Neural cell (in vitro differentiated cells): ENCODE results near the gene RAB22A. TPM values are rescaled to one million over a fixed set of nuclear protein-coding genes. Genes with fewer than 3 reads are reported as not detected.

ENCODE experiments used
- H2AFZ ChIP-seq: fragments of 200-600, 300-800 bp; sonication (generic), shearing (Covaris generic); 2 replicates; pipeline ENCODE4 v1.6.0; 2014; ENCODE audit warnings: low read depth, mild to moderate bottlenecking, antibody characterized with exemption, low read length, moderate library complexity
- H3F3A ChIP-seq: fragments of 200-600 bp; shearing (Covaris generic); 2 replicates; pipeline ENCODE4 v1.6.1; 2016; ENCODE audit warnings: mild to moderate bottlenecking, moderate library complexity, mixed read lengths, antibody characterized with exemption, low read length; ENCODE audit not compliant: insufficient read depth, poor library complexity, severe bottlenecking
- H3K27ac ChIP-seq: fragments of 200-600, 300-800 bp; sonication (generic), shearing (Covaris generic); 2 replicates; pipeline ENCODE4 v1.5.1; 2014; ENCODE audit warnings: mild to moderate bottlenecking, low read length, moderate library complexity
- H3K27me3 ChIP-seq: fragments of 300-800, 200-600 bp; sonication (generic), shearing (Covaris generic); 2 replicates; pipeline ENCODE4 v1.6.0; 2014; ENCODE audit warnings: mild to moderate bottlenecking, low read depth, low read length, moderate library complexity; ENCODE audit not compliant: insufficient read depth
- H3K36me3 ChIP-seq: fragments of 300-800, 200-600 bp; sonication (generic), shearing (Covaris generic); 2 replicates; pipeline ENCODE4 v1.5.1; 2014; ENCODE audit warnings: mild to moderate bottlenecking, antibody characterized with exemption, low read length, moderate library complexity; ENCODE audit not compliant: insufficient read depth
- H3K4me2 ChIP-seq: fragments of 300-800, 200-600 bp; sonication (generic), shearing (Covaris generic); 2 replicates; pipeline ENCODE4 v1.6.0; 2014; ENCODE audit warnings: mild to moderate bottlenecking, low read length
- H3K4me3 ChIP-seq: fragments of 300-800, 200-600 bp; sonication (generic), shearing (Covaris generic); 2 replicates; pipeline ENCODE4 v1.5.1; 2014; ENCODE audit warnings: mild to moderate bottlenecking, low read length, moderate library complexity
- H3K79me2 ChIP-seq: fragments of 200-600 bp; shearing (Covaris generic); replicated peaks from 2 replicates; pipeline ENCODE4 v1.6.0; 2014; ENCODE audit warnings: mild to moderate bottlenecking, low read length, moderate library complexity; ENCODE audit not compliant: insufficient read depth
- H3K9ac ChIP-seq: fragments of 300-800, 200-600 bp; sonication (generic), shearing (Covaris generic); 2 replicates; pipeline ENCODE4 v1.6.1; 2016; ENCODE audit warnings: mild to moderate bottlenecking, low read length, mixed read lengths
- H3K9me2 ChIP-seq: fragments of 200-600 bp; shearing (Covaris generic); 2 replicates; pipeline ENCODE4 v1.6.1; 2016; ENCODE audit warnings: mild to moderate bottlenecking, low read length, mixed read lengths; ENCODE audit not compliant: insufficient read depth
- H3K9me3 ChIP-seq: fragments of 200-600, 300-800 bp; sonication (generic), shearing (Covaris generic); 2 replicates; pipeline ENCODE4 v1.6.1; 2016; ENCODE audit warnings: mild to moderate bottlenecking, mixed run types, low read length, moderate library complexity, mixed read lengths
- H4K20me1 ChIP-seq: fragments of 200-600 bp; shearing (Covaris generic); 2 replicates; pipeline ENCODE4 v1.6.1; 2016; ENCODE audit warnings: mild to moderate bottlenecking, mixed run types; ENCODE audit not compliant: insufficient read depth
- CTCF ChIP-seq: fragments of 450-650 bp; IDR thresholded peaks from 2 replicates; pipeline ENCODE4 v1.5.1; 2014; ENCODE audit warnings: antibody characterized with exemption, mild to moderate bottlenecking, moderate library complexity; ENCODE audit not compliant: poor library complexity, severe bottlenecking
- EP300 ChIP-seq: fragments of 450-650 bp; conservative IDR thresholded peaks from 2 replicates; pipeline ENCODE4 v1.6.1; 2014; ENCODE audit warnings: antibody characterized with exemption, mild to moderate bottlenecking, moderate library complexity; ENCODE audit not compliant: poor library complexity, severe bottlenecking
- EZH2 ChIP-seq: fragments of 200-600, 300-800 bp; shearing (Covaris generic), sonication (generic); IDR thresholded peaks from 2 replicates; pipeline ENCODE4 v1.6.1; 2014; ENCODE audit warnings: antibody characterized with exemption, low read length, borderline replicate concordance, mild to moderate bottlenecking; ENCODE audit not compliant: insufficient read depth, poor library complexity, severe bottlenecking
- MXI1 ChIP-seq: fragments of 450-650 bp; conservative IDR thresholded peaks from 2 replicates; pipeline ENCODE4 v1.6.1; 2014; ENCODE audit warnings: antibody characterized with exemption, mild to moderate bottlenecking; ENCODE audit not compliant: poor library complexity, severe bottlenecking
- POLR2AphosphoS5 ChIP-seq: IDR thresholded peaks from 2 replicates; pipeline ENCODE4 v1.6.1; 2012
- RAD21 ChIP-seq: fragments of 450-650 bp; conservative IDR thresholded peaks from 2 replicates; pipeline ENCODE4 v1.6.1; 2014; ENCODE audit warnings: antibody characterized with exemption, mild to moderate bottlenecking, moderate library complexity
- REST ChIP-seq: IDR thresholded peaks from 2 replicates; pipeline ENCODE4 v1.6.1; 2012; ENCODE audit warnings: borderline replicate concordance
- SMC3 ChIP-seq: fragments of 450-650 bp; conservative IDR thresholded peaks from 2 replicates; pipeline ENCODE4 v1.6.1; 2014; ENCODE audit warnings: antibody characterized with exemption, mild to moderate bottlenecking, moderate library complexity; ENCODE audit not compliant: poor library complexity
- TAF1 ChIP-seq: IDR thresholded peaks from 2 replicates; pipeline ENCODE4 v1.6.1; 2012; ENCODE audit warnings: low read depth
- polyA plus RNA-seq: library from polyadenylated mRNA; depleted of rRNA; stranded (reverse); fragments of >200 nt; gene quantifications from 2 replicates; pipeline ENCODE4 v1.2.3, GENCODE V29; 2014

The RAB22A gene
- polyA plus RNA-seq, 1 donor from 2014 or later, result 15.7 TPM

GRCh38 chr20:58378704-58379103 lies 69.2 kb downstream of the RAB22A start:
- H3K9ac ChIP-seq, result no peak overlapping the region
- H3K36me3 ChIP-seq, result no peaks in the 10 kb centered on the region
- no peaks in the 10 kb centered on the region for H4K20me1 ChIP-seq
- no peaks in the 10 kb centered on the region for H3K27me3 ChIP-seq
- H3F3A ChIP-seq, result no peaks in the 10 kb centered on the region
- TF ChIP-seq POLR2AphosphoS5, result no peak
- TF ChIP-seq RAD21, result no peak
- no peak for TF ChIP-seq CTCF
- no peak for TF ChIP-seq EP300
- TF ChIP-seq TAF1, result no peak
- no peak for TF ChIP-seq REST
- no peak for TF ChIP-seq MXI1
- no peak for TF ChIP-seq EZH2
- no peak for TF ChIP-seq SMC3
- H2AFZ ChIP-seq, result no peak overlapping the region
- no peaks in the 10 kb centered on the region for H3K9me2 ChIP-seq
- H3K4me2 ChIP-seq, result no peak overlapping the region
- no peaks in the 10 kb centered on the region for H3K9me3 ChIP-seq
- no peak overlapping the region for H3K4me3 ChIP-seq
- H3K79me2 ChIP-seq, result no peaks in the 10 kb centered on the region
- H3K27ac ChIP-seq, result no peak overlapping the region

DNA sequence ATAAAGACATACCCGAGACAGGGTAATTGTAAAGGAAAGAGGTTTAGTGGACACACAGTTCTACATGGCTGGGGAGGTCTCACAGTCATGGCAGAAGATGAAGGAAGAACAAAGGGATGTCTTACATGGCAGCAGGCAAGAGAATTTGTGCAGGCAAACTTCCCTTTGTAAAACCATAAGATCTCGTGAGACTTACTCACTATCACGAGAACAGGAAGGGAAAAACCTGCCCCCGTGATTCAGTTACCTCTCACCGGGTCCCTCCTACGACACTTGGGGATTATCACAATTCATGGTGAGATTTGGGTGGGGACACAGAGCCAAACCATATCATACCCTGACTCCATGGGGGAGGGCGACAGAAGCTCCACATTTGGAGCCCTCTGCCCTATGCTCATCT lies 72.1 kb downstream of the RAB22A start:
- Histone ChIP-seq H3K9me3 (no peaks in the 10 kb centered on the region), H3K4me2 (no peak overlapping the region), H2AFZ (no peak overlapping the region), H4K20me1 (no peaks in the 10 kb centered on the region), H3K36me3 (no peaks in the 10 kb centered on the region), H3F3A (no peaks in the 10 kb centered on the region), H3K79me2 (no peaks in the 10 kb centered on the region), H3K27ac (no peak overlapping the region), H3K9ac (no peak overlapping the region), H3K4me3 (no peak overlapping the region), H3K27me3 (no peaks in the 10 kb centered on the region), H3K9me2 (no peaks in the 10 kb centered on the region)
- TF ChIP-seq EZH2 (no peak), MXI1 (no peak), REST (no peak), SMC3 (no peak), TAF1 (no peak), CTCF (no peak), EP300 (no peak), POLR2AphosphoS5 (no peak), RAD21 (no peak)
